B cell (primary cell): ENCODE data around the gene CARMIL1.

Experiments used
- CTCF ChIP-seq: fragments of 200-600 bp; IDR thresholded peaks from one replicate; pipeline ENCODE4 v1.8.0; 2022; ENCODE audit warnings: antibody characterized with exemption, mild to moderate bottlenecking
- EZH2 ChIP-seq: IDR thresholded peaks from 2 replicates; pipeline ENCODE4 v1.6.1; 2012; ENCODE audit warnings: borderline replicate concordance, low read depth, mild to moderate bottlenecking, moderate library complexity, low read length; ENCODE audit not compliant: insufficient read depth, poor library complexity, severe bottlenecking

- TF ChIP-seq EZH2 (no peak), CTCF (no peak)
Measured at GRCh38 chr6:25439368-25439767, 160.2 kb downstream of the CARMIL1 start.
